ENCODE results near the gene CELF2.

DNA sequence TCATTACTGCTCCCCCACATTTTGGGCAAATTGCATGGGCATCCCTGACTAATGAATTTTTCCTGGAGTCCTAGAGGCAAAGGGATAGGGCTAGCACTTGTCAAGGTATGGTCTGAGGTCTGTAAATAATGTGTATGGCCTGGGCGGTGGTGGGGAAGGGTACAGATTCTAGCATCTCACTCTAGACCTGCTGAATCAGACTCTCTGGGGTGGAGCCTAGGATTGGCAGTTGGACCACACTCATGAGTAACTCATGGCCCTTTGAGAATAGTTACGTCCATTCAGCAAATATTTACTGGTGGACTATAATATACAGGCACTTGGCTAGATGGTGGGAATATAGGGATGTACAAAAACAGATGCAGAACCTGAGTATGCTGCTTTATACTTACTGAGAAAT is 118.0 kb downstream of the CELF2 start:
- TF ChIP-seq CTCF (IDR thresholded peaks at IDR 0.05) (no peak), POLR2A (IDR thresholded peaks at IDR 0.05) (no peak)
